Breast epithelium (tissue), 4 donors: ENCODE data around the gene GSK3A. TPM values are rescaled to one million over a fixed set of nuclear protein-coding genes. Genes with fewer than 3 reads are reported as not detected.

Source experiments
- DNase-seq, 2 donors: peaks; one replicate each; pipeline ENCODE4 v3.0.0-alpha.2; 2019; ENCODE audit warnings: low spot score in 2 of 2
- H3K27ac ChIP-seq, 2 donors: fragments of 200-600 bp; sonication (generic) in 1 of 2; one replicate each; pipeline ENCODE4 v1.5.1; 2016 to 2019; ENCODE audit warnings: mild to moderate bottlenecking in 1 of 2
- H3K27me3 ChIP-seq, 2 donors: fragments of 200-600 bp; sonication (generic) in 1 of 2; one replicate each; pipeline versions ENCODE4 v1.5.1 to v1.6.0; 2017 to 2019; ENCODE audit warnings: control low read depth in 1 of 2, mild to moderate bottlenecking in 1 of 2
- H3K36me3 ChIP-seq: fragments of 200-600 bp; one replicate; pipeline ENCODE4 v1.5.1; 2019
- H3K4me1 ChIP-seq, 2 donors: fragments of 200-600 bp; sonication (generic); one replicate each; pipeline ENCODE4 v1.5.1; 2016 to 2019; ENCODE audit warnings: control low read depth in 1 of 2
- H3K4me3 ChIP-seq, 3 donors: fragments of 200-600 bp; sonication (generic); 1 replicate in 2 of 3; 2 replicates in 1 of 3; pipeline ENCODE4 v1.5.1; 2016 to 2019; ENCODE audit warnings: mild to moderate bottlenecking in 3 of 3, moderate library complexity in 2 of 3
- H3K9me3 ChIP-seq, 2 donors: fragments of 200-600 bp; sonication (generic) in 1 of 2; one replicate each; pipeline ENCODE4 v1.5.1; 2016 to 2019; ENCODE audit warnings: control low read depth in 1 of 2
- CTCF ChIP-seq, 3 donors: fragments of 450-650 bp; IDR thresholded peaks; one replicate each; pipeline ENCODE4 v1.5.1; 2016 to 2017; ENCODE audit warnings: antibody characterized with exemption in 3 of 3, mild to moderate bottlenecking in 3 of 3, moderate library complexity in 3 of 3
- POLR2A ChIP-seq: fragments of 450-650 bp; IDR thresholded peaks from one replicate; pipeline ENCODE4 v1.6.1; 2016; ENCODE audit warnings: antibody characterized with exemption, mild to moderate bottlenecking, moderate library complexity
- POLR2AphosphoS5 ChIP-seq, 3 donors: sonication (generic); formaldehyde crosslinking; IDR thresholded peaks; one replicate each; pipeline ENCODE4 v1.6.1; 2017; ENCODE audit warnings: antibody characterized with exemption in 3 of 3
- intact Hi-C: fragments of 100-400 bp; cut with DNase I; formaldehyde crosslinking; loops from one replicate; pipeline ENCODE4 v1.15.1; 2023; ENCODE audit warnings: low total_unique reads
- total RNA-seq, 3 donors: library from RNA; depleted of rRNA; stranded (reverse); fragments of >200 nt; gene quantifications; one replicate each; pipeline ENCODE4 v1.1.0, GENCODE V29; 2016

GSK3A gene
- total RNA-seq, 3 donors from 2014 or later, result 18.7 to 22.1 (median 19.8) TPM

- no peak for DNase-seq
- intact Hi-C loops, result no loop called here
Measured at GRCh38 chr19:42285988-42286348, 43.6 kb upstream of the GSK3A start.

GRCh38 chr19:42285541-42285941, 43.1 kb upstream of the GSK3A start:
- peaks cover 17 to 30% of the 10 kb centered on the region in 2 donors for H3K4me1 ChIP-seq
- TF ChIP-seq POLR2A (no peak), CTCF (IDR thresholded peaks at IDR 0.05) (no peak), POLR2AphosphoS5 (IDR thresholded peaks at IDR 0.05) (no peak)
- no peaks in the 10 kb centered on the region for H3K27me3 ChIP-seq
- no peaks in the 10 kb centered on the region for H3K9me3 ChIP-seq
- peak overlapping the region; percentile 61 to 92 (median 67) for H3K4me3 ChIP-seq
- DNase-seq, result no peak
- H3K27ac ChIP-seq, result peak overlapping the region; percentile 79 to 100
- no peaks in the 10 kb centered on the region for H3K36me3 ChIP-seq
- intact Hi-C loops, result no loop called here

More at GRCh38 chr19:42285988-42286348, 43.6 kb upstream of the GSK3A start:
- H3K27me3 ChIP-seq, result no peaks in the 10 kb centered on the region
- H3K9me3 ChIP-seq, result no peaks in the 10 kb centered on the region
- peak overlapping the region; percentile 11 to 92 (median 67) for H3K4me3 ChIP-seq
- peak overlapping the region; percentile 79 to 100 for H3K27ac ChIP-seq
- no peak for TF ChIP-seq CTCF (IDR thresholded peaks at IDR 0.05)
- no peak for TF ChIP-seq POLR2AphosphoS5 (IDR thresholded peaks at IDR 0.05)
- no peak for TF ChIP-seq POLR2A
- H3K36me3 ChIP-seq, result no peaks in the 10 kb centered on the region
- H3K4me1 ChIP-seq, result peaks cover 15 to 29% of the 10 kb centered on the region in 2 donors

GRCh38 chr19:42284591-42285341, 42.4 kb upstream of the GSK3A start:
- Histone ChIP-seq H3K4me3 (peak overlapping the region; percentile 61 to 92 (median 67)), H3K4me1 (peaks cover 17 to 30% of the 10 kb centered on the region in 2 donors), H3K36me3 (no peaks in the 10 kb centered on the region), H3K27ac (peak overlapping the region; percentile 79 to 100), H3K9me3 (no peaks in the 10 kb centered on the region), H3K27me3 (no peaks in the 10 kb centered on the region)
- intact Hi-C loops, result no loop called here
- no peak for DNase-seq
- peak in 1 of 3 donors; percentile 9 for TF ChIP-seq POLR2AphosphoS5 (IDR thresholded peaks at IDR 0.05)
- TF ChIP-seq POLR2A, result no peak

- Histone ChIP-seq H3K4me1 (peaks cover 17 to 36% of the 10 kb centered on the region in 2 donors), H3K27ac (peak overlapping the region; percentile 97 to 100), H3K4me3 (peak overlapping the region; percentile 39 to 92 (median 67)), H3K36me3 (no peaks in the 10 kb centered on the region), H3K9me3 (no peaks in the 10 kb centered on the region), H3K27me3 (no peaks in the 10 kb centered on the region)
- peak; percentile 65 to 80 for DNase-seq
- intact Hi-C loops, result no loop called here
- TF ChIP-seq CTCF (IDR thresholded peaks at IDR 0.05), result no peak
- TF ChIP-seq POLR2A, result no peak
- no peak for TF ChIP-seq POLR2AphosphoS5 (IDR thresholded peaks at IDR 0.05)
Measured at GRCh38 chr19:42284066-42284501, 41.7 kb upstream of the GSK3A start.

- TF ChIP-seq POLR2AphosphoS5 (IDR thresholded peaks at IDR 0.05) (peak in 2 of 3 donors; percentile 60 to 76), CTCF (IDR thresholded peaks at IDR 0.05) (no peak), POLR2A (peak; percentile 57)
- intact Hi-C loops, result no loop called here
- DNase-seq, result peak; percentile 97 to 98
- Histone ChIP-seq H3K36me3 (no peaks in the 10 kb centered on the region), H3K9me3 (no peaks in the 10 kb centered on the region), H3K4me1 (peaks cover 17 to 39% of the 10 kb centered on the region in 2 donors), H3K4me3 (peak overlapping the region; percentile 39 to 92 (median 67)), H3K27me3 (no peaks in the 10 kb centered on the region), H3K27ac (peak overlapping the region; percentile 97 to 100)
Measured at GRCh38 chr19:42283188-42284065, 41.0 kb upstream of the GSK3A start.
